SK-N-SH treated with all-trans-retinoic acid at 6 μM for 48 hours (cell line): ENCODE measurements around the gene KCNJ12.

ENCODE experiments used
- ATAC-seq: fragments of 200-7000 bp; cut with Tn5 transposase; 3 replicates; pipeline ENCODE4 v1.9.1; 2020; ENCODE audit warnings: mild to moderate bottlenecking, moderate library complexity
- BACH2 ChIP-seq: fragments of 250-450 bp; sonication (Bioruptor Pico); IDR thresholded peaks from 2 replicates; pipeline ENCODE4 v1.9.0; 2021; ENCODE audit warnings: mild to moderate bottlenecking, borderline replicate concordance
- CREB5 ChIP-seq: fragments of 250-450 bp; sonication (Bioruptor Pico); IDR thresholded peaks from 2 replicates; pipeline ENCODE4 v1.5.1; 2020; ENCODE audit warnings: low read depth, mild to moderate bottlenecking, moderate library complexity
- CSRNP3 ChIP-seq: fragments of 250-450 bp; sonication (Bioruptor Pico); IDR thresholded peaks from 2 replicates; pipeline ENCODE4 v1.5.1; 2021; ENCODE audit warnings: mild to moderate bottlenecking, moderate library complexity
- ESRRG ChIP-seq: fragments of 250-450 bp; sonication (Bioruptor Pico); IDR thresholded peaks from 2 replicates; pipeline ENCODE4 v1.6.1; 2021; ENCODE audit warnings: mild to moderate bottlenecking
- GLIS3 ChIP-seq: fragments of 250-450 bp; sonication (Bioruptor Pico); IDR thresholded peaks from 2 replicates; pipeline ENCODE4 v1.5.0; 2020; ENCODE audit warnings: mild to moderate bottlenecking, moderate library complexity
- ISL1 ChIP-seq: fragments of 250-450 bp; sonication (Bioruptor Pico); IDR thresholded peaks from 2 replicates; pipeline ENCODE4 v2.1.2; 2022; ENCODE audit warnings: mild to moderate bottlenecking, moderate library complexity
- OSR1 ChIP-seq: fragments of 250-450 bp; sonication (Bioruptor Pico); IDR thresholded peaks from 2 replicates; pipeline ENCODE4 v1.8.0; 2022; ENCODE audit warnings: moderate library complexity, mild to moderate bottlenecking, inconsistent platforms
- PATZ1 ChIP-seq: fragments of 250-450 bp; sonication (Bioruptor Pico); IDR thresholded peaks from 2 replicates; pipeline ENCODE4 v1.8.0; 2020; ENCODE audit warnings: mild to moderate bottlenecking, moderate library complexity, borderline replicate concordance
- POU6F1 ChIP-seq: fragments of 250-450 bp; sonication (Bioruptor Pico); IDR thresholded peaks from 2 replicates; pipeline ENCODE4 v1.8.0; 2021; ENCODE audit warnings: low read depth, mild to moderate bottlenecking, moderate library complexity, borderline replicate concordance
- PPARA ChIP-seq: fragments of 250-450 bp; sonication (Bioruptor Pico); IDR thresholded peaks from 2 replicates; pipeline ENCODE4 v1.5.0; 2020; ENCODE audit warnings: mild to moderate bottlenecking, borderline replicate concordance
- RARB ChIP-seq: fragments of 250-450 bp; sonication (Bioruptor Pico); IDR thresholded peaks from 2 replicates; pipeline ENCODE4 v1.8.0; 2021; ENCODE audit warnings: mild to moderate bottlenecking, moderate library complexity
- SNAI2 ChIP-seq: fragments of 250-450 bp; sonication (Bioruptor Pico); IDR thresholded peaks from 2 replicates; pipeline ENCODE4 v1.5.0; 2020; ENCODE audit warnings: mild to moderate bottlenecking, moderate library complexity
- TCF4 ChIP-seq: fragments of 250-450 bp; sonication (Bioruptor Pico); IDR thresholded peaks from 2 replicates; pipeline ENCODE4 v1.8.0; 2021; ENCODE audit warnings: mild to moderate bottlenecking, moderate library complexity, borderline replicate concordance
- TSHZ2 ChIP-seq: fragments of 250-450 bp; sonication (Bioruptor Pico); IDR thresholded peaks from 2 replicates; pipeline ENCODE4 v1.5.0; 2020; ENCODE audit warnings: mild to moderate bottlenecking, moderate library complexity
- ZC3H10 ChIP-seq: fragments of 250-450 bp; sonication (Bioruptor Pico); IDR thresholded peaks from 2 replicates; pipeline ENCODE4 v1.5.1; 2021; ENCODE audit warnings: mild to moderate bottlenecking, moderate library complexity
- ZFP3 ChIP-seq: fragments of 250-450 bp; sonication (Bioruptor Pico); IDR thresholded peaks from 2 replicates; pipeline ENCODE4 v1.5.0; 2020; ENCODE audit warnings: mild to moderate bottlenecking, moderate library complexity
- ZNF565 ChIP-seq: fragments of 450-650 bp; formaldehyde crosslinking; conservative IDR thresholded peaks from 2 replicates; pipeline ENCODE4 v1.5.0; 2020; ENCODE audit warnings: low read depth, mild to moderate bottlenecking, moderate library complexity
- ZNF70 ChIP-seq: fragments of 450-650 bp; formaldehyde crosslinking; IDR thresholded peaks from 2 replicates; pipeline ENCODE4 v1.5.0; 2020; ENCODE audit warnings: mild to moderate bottlenecking, moderate library complexity
- ZNF8 ChIP-seq: fragments of 450-650 bp; formaldehyde crosslinking; IDR thresholded peaks from 2 replicates; pipeline ENCODE4 v1.5.0; 2020; ENCODE audit warnings: mild to moderate bottlenecking, moderate library complexity

Gene KCNJ12

GRCh38 chr17:21379080-21379711 lies 3.0 kb downstream of the KCNJ12 start (continued):
- TF ChIP-seq PPARA (CRISPR knock-in tag), result no peak
- no peak for TF ChIP-seq ZC3H10 (CRISPR knock-in tag)
- TF ChIP-seq ZNF565 (CRISPR knock-in tag), result no peak
- TF ChIP-seq CREB5 (CRISPR knock-in tag), result no peak
- TF ChIP-seq ESRRG, result no peak
- TF ChIP-seq ZNF70 (CRISPR knock-in tag), result no peak
- TF ChIP-seq GLIS3 (CRISPR knock-in tag), result no peak
- TF ChIP-seq POU6F1, result no peak
- TF ChIP-seq ZNF8, result no peak
- TF ChIP-seq ZFP3 (CRISPR knock-in tag), result no peak
- TF ChIP-seq BACH2 (CRISPR knock-in tag), result no peak
- TF ChIP-seq ISL1 (CRISPR knock-in tag), result no peak
- no peak for TF ChIP-seq TCF4 (CRISPR knock-in tag)

- ATAC-seq, result no peak
- no peak for TF ChIP-seq PPARA (CRISPR knock-in tag)
- TF ChIP-seq TSHZ2 (CRISPR knock-in tag), result no peak
- TF ChIP-seq OSR1, result no peak
- TF ChIP-seq ZNF70 (CRISPR knock-in tag), result no peak
- TF ChIP-seq SNAI2 (CRISPR knock-in tag), result no peak
- TF ChIP-seq ZC3H10 (CRISPR knock-in tag), result no peak
- no peak for TF ChIP-seq CSRNP3
- TF ChIP-seq RARB (CRISPR knock-in tag), result no peak
- no peak for TF ChIP-seq BACH2 (CRISPR knock-in tag)
- TF ChIP-seq, all 23 proteins: peak for 0
Observed at GRCh38 chr17:21380659-21381058, 4.5 kb downstream of the KCNJ12 start.

- no peak for ATAC-seq
Observed at GRCh38 chr17:21381076-21381706, 5.0 kb downstream of the KCNJ12 start.

More at GRCh38 chr17:21381076-21381706, 5.0 kb downstream of the KCNJ12 start:
- TF ChIP-seq PATZ1, result no peak
- no peak for TF ChIP-seq TCF4 (CRISPR knock-in tag)
- TF ChIP-seq ISL1 (CRISPR knock-in tag), result no peak
